ENCODE measurements around the gene CCDC192. TPM values are rescaled to one million over a fixed set of nuclear protein-coding genes. Genes with fewer than 3 reads are reported as not detected.

The CCDC192 gene
- total RNA-seq, 1 experiment from 2014 or later = 0.52 TPM

DNA sequence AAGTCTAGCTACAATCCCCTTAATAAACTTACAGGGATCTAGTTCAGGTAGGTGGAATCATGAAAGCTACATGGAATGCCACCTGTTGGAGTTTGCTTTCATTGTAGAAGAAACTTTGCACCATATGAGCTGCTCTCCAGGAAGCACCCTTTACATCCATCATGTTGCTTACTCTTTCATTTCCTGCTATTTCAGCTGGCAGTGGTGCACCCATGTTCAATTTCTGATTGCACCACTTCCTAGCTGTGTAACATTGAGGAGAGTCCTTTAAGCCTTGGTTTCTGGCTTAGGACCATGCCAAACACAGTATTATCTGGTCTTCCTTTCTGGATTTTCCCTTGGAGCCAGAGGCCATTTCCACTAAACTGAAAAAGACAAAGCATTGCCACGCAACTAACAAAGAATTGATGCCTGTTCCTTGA lies 257.1 kb downstream of the CCDC192 start:
- no peak overlapping the region for H3K4me3 Mint-ChIP-seq
- CTCF ChIA-PET = no interaction called here
- DNase-seq (ENCODE audit: low spot score) = no peak
- H3K9me3 Mint-ChIP-seq = peaks cover 4% of the 10 kb centered on the region
- no peaks in the 10 kb centered on the region for H3K36me3 Mint-ChIP-seq
- no peak for ATAC-seq
- H3K27me3 Mint-ChIP-seq (ENCODE audit: low read depth) = peaks cover 6% of the 10 kb centered on the region
- POLR2A ChIA-PET = no interaction called here
- TF ChIP-seq TCF7 (CRISPR knock-in tag; IDR thresholded peaks at IDR 0.05; ENCODE audit: low read depth) (no peak), FOXK1 (CRISPR knock-in tag; IDR thresholded peaks at IDR 0.05) (no peak), CREM (CRISPR knock-in tag; IDR thresholded peaks at IDR 0.05) (no peak), ZNF671 (CRISPR knock-in tag; IDR thresholded peaks at IDR 0.05) (no peak), E2F5 (CRISPR knock-in tag; IDR thresholded peaks at IDR 0.05) (no peak), FOXJ3 (CRISPR knock-in tag; IDR thresholded peaks at IDR 0.05; ENCODE audit: borderline replicate concordance) (no peak)
- TF ChIP-seq, protein P1, sequence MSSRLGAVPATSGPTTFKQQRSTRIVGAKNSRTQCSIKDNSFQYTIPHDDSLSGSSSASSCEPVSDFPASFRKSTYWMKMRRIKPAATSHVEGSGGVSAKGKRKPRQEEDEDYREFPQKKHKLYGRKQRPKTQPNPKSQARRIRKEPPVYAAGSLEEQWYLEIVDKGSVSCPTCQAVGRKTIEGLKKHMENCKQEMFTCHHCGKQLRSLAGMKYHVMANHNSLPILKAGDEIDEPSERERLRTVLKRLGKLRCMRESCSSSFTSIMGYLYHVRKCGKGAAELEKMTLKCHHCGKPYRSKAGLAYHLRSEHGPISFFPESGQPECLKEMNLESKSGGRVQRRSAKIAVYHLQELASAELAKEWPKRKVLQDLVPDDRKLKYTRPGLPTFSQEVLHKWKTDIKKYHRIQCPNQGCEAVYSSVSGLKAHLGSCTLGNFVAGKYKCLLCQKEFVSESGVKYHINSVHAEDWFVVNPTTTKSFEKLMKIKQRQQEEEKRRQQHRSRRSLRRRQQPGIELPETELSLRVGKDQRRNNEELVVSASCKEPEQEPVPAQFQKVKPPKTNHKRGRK (CRISPR knock-in tag; IDR thresholded peaks at IDR 0.05; ENCODE audit: borderline replicate concordance) = no peak
- TF ChIP-seq, protein P2, sequence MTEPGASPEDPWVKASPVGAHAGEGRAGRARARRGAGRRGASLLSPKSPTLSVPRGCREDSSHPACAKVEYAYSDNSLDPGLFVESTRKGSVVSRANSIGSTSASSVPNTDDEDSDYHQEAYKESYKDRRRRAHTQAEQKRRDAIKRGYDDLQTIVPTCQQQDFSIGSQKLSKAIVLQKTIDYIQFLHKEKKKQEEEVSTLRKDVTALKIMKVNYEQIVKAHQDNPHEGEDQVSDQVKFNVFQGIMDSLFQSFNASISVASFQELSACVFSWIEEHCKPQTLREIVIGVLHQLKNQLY (CRISPR knock-in tag; IDR thresholded peaks at IDR 0.05) = no peak
- no peak overlapping the region for H3K27ac Mint-ChIP-seq
- peaks cover 33% of the 10 kb centered on the region for H3K4me1 Mint-ChIP-seq

GRCh38 chr5:127961006-127961762 lies 258.0 kb downstream of the CCDC192 start:
- Mint-ChIP-seq H3K9me3 (no peaks in the 10 kb centered on the region), H3K4me1 (peaks cover 33% of the 10 kb centered on the region), H3K4me3 (no peak overlapping the region), H3K27me3 (ENCODE audit: low read depth) (peaks cover 6% of the 10 kb centered on the region), H3K36me3 (no peaks in the 10 kb centered on the region), H3K27ac (no peak overlapping the region)
- no peak for ATAC-seq
- DNase-seq (ENCODE audit: low spot score) = no peak
- no peak for TF ChIP-seq TEAD1 (CRISPR knock-in tag; IDR thresholded peaks at IDR 0.05)
- no peak for TF ChIP-seq FOXK1 (CRISPR knock-in tag; IDR thresholded peaks at IDR 0.05)
- TF ChIP-seq TP53 (CRISPR knock-in tag; IDR thresholded peaks at IDR 0.05) = no peak
- no peak for TF ChIP-seq TEAD4 (CRISPR knock-in tag; IDR thresholded peaks at IDR 0.05)
- no peak for TF ChIP-seq ATF2 (CRISPR knock-in tag; IDR thresholded peaks at IDR 0.05; ENCODE audit: borderline replicate concordance, low read depth)
- TF ChIP-seq ZNF423 (CRISPR knock-in tag; IDR thresholded peaks at IDR 0.05) = no peak
- no peak for TF ChIP-seq ESRRA (CRISPR knock-in tag; IDR thresholded peaks at IDR 0.05; ENCODE audit: borderline replicate concordance)
- ChIA-PET POLR2A (no interaction called here), CTCF (no interaction called here)

DNA sequence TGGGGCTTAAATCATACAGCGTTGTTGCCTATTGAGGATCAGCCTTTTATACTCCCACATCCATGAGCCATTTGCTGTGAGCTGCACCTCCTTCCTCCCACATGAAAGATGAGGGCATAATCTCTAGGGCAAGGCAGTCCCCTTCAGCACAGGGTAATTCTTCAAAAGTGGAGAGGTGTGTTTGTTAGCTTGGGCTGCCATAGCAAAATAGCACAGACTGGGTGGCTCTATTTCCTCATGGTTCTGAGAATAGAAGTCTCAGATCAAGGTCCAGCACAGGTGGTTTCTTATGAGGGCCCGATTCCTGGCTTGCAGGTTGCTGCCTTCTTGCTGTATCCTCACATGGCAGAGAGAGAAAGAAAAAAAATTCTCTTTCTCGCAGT lies 258.6 kb downstream of the CCDC192 start:
- Mint-ChIP-seq H3K4me3 (no peak overlapping the region), H3K9me3 (no peaks in the 10 kb centered on the region)

More for the DNA sequence above, 258.6 kb downstream of the CCDC192 start:
- ChIA-PET CTCF (no interaction called here), POLR2A (no interaction called here)
- no peaks in the 10 kb centered on the region for H3K36me3 Mint-ChIP-seq
- no peak for DNase-seq (ENCODE audit: low spot score)
- H3K27me3 Mint-ChIP-seq (ENCODE audit: low read depth) = peaks cover 6% of the 10 kb centered on the region
- ATAC-seq = no peak
- H3K4me1 Mint-ChIP-seq = peaks cover 33% of the 10 kb centered on the region
- TF ChIP-seq, protein P3, sequence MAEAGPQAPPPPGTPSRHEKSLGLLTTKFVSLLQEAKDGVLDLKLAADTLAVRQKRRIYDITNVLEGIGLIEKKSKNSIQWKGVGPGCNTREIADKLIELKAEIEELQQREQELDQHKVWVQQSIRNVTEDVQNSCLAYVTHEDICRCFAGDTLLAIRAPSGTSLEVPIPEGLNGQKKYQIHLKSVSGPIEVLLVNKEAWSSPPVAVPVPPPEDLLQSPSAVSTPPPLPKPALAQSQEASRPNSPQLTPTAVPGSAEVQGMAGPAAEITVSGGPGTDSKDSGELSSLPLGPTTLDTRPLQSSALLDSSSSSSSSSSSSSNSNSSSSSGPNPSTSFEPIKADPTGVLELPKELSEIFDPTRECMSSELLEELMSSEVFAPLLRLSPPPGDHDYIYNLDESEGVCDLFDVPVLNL (CRISPR knock-in tag; IDR thresholded peaks at IDR 0.05; ENCODE audit: borderline replicate concordance, low read depth) = no peak
- TF ChIP-seq MYBL2 (CRISPR knock-in tag; IDR thresholded peaks at IDR 0.05) (no peak), ZNF317 (CRISPR knock-in tag; IDR thresholded peaks at IDR 0.05; ENCODE audit: borderline replicate concordance, low read depth) (no peak), NR3C1 (CRISPR knock-in tag; conservative IDR thresholded peaks at IDR 0.05; ENCODE audit: low read depth) (no peak), JUN (CRISPR knock-in tag; IDR thresholded peaks at IDR 0.05) (no peak), FOXP1 (CRISPR knock-in tag; IDR thresholded peaks at IDR 0.05; ENCODE audit: borderline replicate concordance) (no peak), MAX (CRISPR knock-in tag; IDR thresholded peaks at IDR 0.05) (no peak), ZNF121 (CRISPR knock-in tag; IDR thresholded peaks at IDR 0.05) (no peak)
- no peak overlapping the region for H3K27ac Mint-ChIP-seq

Data from WTC11 (cell line).